Naive thymus-derived CD4-positive, alpha-beta T cell (primary cell): Measurements from ENCODE around the gene PAK6. TPM values are rescaled to one million over a fixed set of nuclear protein-coding genes. Genes with fewer than 3 reads are reported as not detected.

Source experiments
- ATAC-seq: fragments of 150-1000 bp; cut with Tn5 transposase; 2 replicates; pipeline ENCODE4 v1.10.0; 2021; ENCODE audit warnings: mild to moderate bottlenecking, moderate library complexity
- CTCF ChIA-PET: fragments of 350-600 bp; sonication (Branson Sonifier 250); formaldehyde crosslinking; loops from one replicate; lab custom pipeline; 2021; ENCODE audit warnings: antibody characterized with exemption; lab: Charles Lee
- POLR2A ChIA-PET: fragments of 350-600 bp; sonication (Branson Sonifier 250); formaldehyde crosslinking; loops from one replicate; lab custom pipeline; 2021; ENCODE audit warnings: antibody characterized with exemption, inconsistent platforms; lab: Charles Lee
- DNase-seq, 9 donors: peaks; one replicate each; pipeline versions ENCODE4 v3.0.0 to v3.0.0-alpha.2; 2020 to 2022; ENCODE audit warnings: mixed read lengths in 1 of 9
- H3K27ac ChIP-seq: one replicate; pipeline ENCODE4 v1.7.0; 2013; ENCODE audit warnings: mild to moderate bottlenecking, low read depth, low read length, moderate library complexity
- H3K27me3 ChIP-seq, 2 donors: one replicate each; pipeline ENCODE4 v1.7.0; 2013; ENCODE audit warnings: low read length in 2 of 2, mild to moderate bottlenecking in 2 of 2, moderate library complexity in 2 of 2; ENCODE audit not compliant: control insufficient read depth in 2 of 2, insufficient read depth in 2 of 2
- H3K36me3 ChIP-seq, 3 experiments: 1 replicate in 2 of 3; 2 replicates in 1 of 3; pipeline ENCODE4 v1.7.0; 2013; ENCODE audit warnings: low read length in 3 of 3, mild to moderate bottlenecking in 3 of 3, moderate library complexity in 1 of 3; ENCODE audit not compliant: insufficient read depth in 3 of 3, control insufficient read depth in 2 of 3
- H3K4me1 ChIP-seq, 2 donors: one replicate each; pipeline ENCODE4 v1.7.0; 2013; ENCODE audit warnings: low read length in 2 of 2, mild to moderate bottlenecking in 2 of 2, moderate library complexity in 1 of 2; ENCODE audit not compliant: control insufficient read depth in 2 of 2, insufficient read depth in 2 of 2
- H3K4me3 ChIP-seq: 2 replicates; pipeline ENCODE4 v1.7.0; 2013; ENCODE audit warnings: mild to moderate bottlenecking, low read length
- H3K9me3 ChIP-seq, 3 experiments: 1 replicate in 2 of 3; 2 replicates in 1 of 3; pipeline ENCODE4 v1.7.0; 2013; ENCODE audit warnings: low read length in 3 of 3; ENCODE audit not compliant: control insufficient read depth in 2 of 3
- H3K27ac Mint-ChIP-seq, 9 donors: one replicate each; pipeline ENCODE4 v1.8.0; 2020 to 2022; ENCODE audit warnings: mixed read lengths in 9 of 9, mild to moderate bottlenecking in 8 of 9, moderate library complexity in 5 of 9, inconsistent platforms in 2 of 9
- H3K27me3 Mint-ChIP-seq, 5 donors: one replicate each; pipeline ENCODE4 v1.8.0; 2021 to 2022; ENCODE audit warnings: mixed read lengths in 5 of 5, mild to moderate bottlenecking in 1 of 5
- H3K36me3 Mint-ChIP-seq, 5 donors: one replicate each; pipeline ENCODE4 v1.8.0; 2020 to 2022; ENCODE audit warnings: mixed read lengths in 5 of 5, mild to moderate bottlenecking in 3 of 5, inconsistent platforms in 1 of 5
- H3K4me1 Mint-ChIP-seq, 7 donors: one replicate each; pipeline ENCODE4 v1.8.0; 2020 to 2022; ENCODE audit warnings: mixed read lengths in 7 of 7, mild to moderate bottlenecking in 3 of 7, inconsistent platforms in 1 of 7
- H3K4me3 Mint-ChIP-seq, 10 donors: one replicate each; pipeline ENCODE4 v1.8.0; 2020 to 2022; ENCODE audit warnings: mild to moderate bottlenecking in 10 of 10, mixed read lengths in 10 of 10, moderate library complexity in 6 of 10, inconsistent platforms in 2 of 10
- H3K9me3 Mint-ChIP-seq, 11 donors: one replicate each; pipeline ENCODE4 v1.8.0; 2020 to 2022; ENCODE audit warnings: mixed read lengths in 11 of 11, mild to moderate bottlenecking in 4 of 11, inconsistent platforms in 1 of 11, moderate library complexity in 1 of 11
- intact Hi-C, 2 donors: fragments of 100-400 bp; cut with micrococcal nuclease; formaldehyde crosslinking; loops; one replicate each; pipeline ENCODE4 v1.15.1; 2023
- polyA plus RNA-seq, 2 donors: library from polyadenylated mRNA; unstranded; fragments of 300-500 nt; fragmentation: Illumina TruSeq; gene quantifications; one replicate each; pipeline ENCODE4 v1.2.3, GENCODE V29; 2021
- total RNA-seq, 6 experiments: library from RNA in 5 of 6; stranded (reverse) in 5 of 6; gene quantifications; 1 replicate in 5 of 6; 2 replicates in 1 of 6; pipeline ENCODE4 v1.2.3 and lab custom pipeline; 2021 to 2026

The PAK6 gene
- total and polyA plus RNA-seq, 7 experiments from 2014 or later, result 0.58 to 1.9 TPM; not detected in 5

GRCh38 chr15:40263024-40263754, 24.3 kb downstream of the PAK6 start:
- Mint-ChIP-seq H3K4me3 (no peak overlapping the region), H3K27me3 (peaks cover 0 to 15% (median 0%) of the 10 kb centered on the region in 5 donors), H3K4me1 (no peaks in the 10 kb centered on the region), H3K36me3 (no peaks in the 10 kb centered on the region), H3K27ac (no peak overlapping the region), H3K9me3 (peaks cover 0 to 1% (median 0%) of the 10 kb centered on the region in 11 donors)
- Histone ChIP-seq H3K9me3 (no peaks in the 10 kb centered on the region), H3K36me3 (no peaks in the 10 kb centered on the region), H3K27ac (no peak overlapping the region), H3K27me3 (no peaks in the 10 kb centered on the region), H3K4me1 (no peaks in the 10 kb centered on the region), H3K4me3 (no peak overlapping the region)
- ChIA-PET CTCF (no interaction called here), POLR2A (no interaction called here)
- intact Hi-C loops, result no loop called here
- DNase-seq (no peak), ATAC-seq (no peak)

DNA sequence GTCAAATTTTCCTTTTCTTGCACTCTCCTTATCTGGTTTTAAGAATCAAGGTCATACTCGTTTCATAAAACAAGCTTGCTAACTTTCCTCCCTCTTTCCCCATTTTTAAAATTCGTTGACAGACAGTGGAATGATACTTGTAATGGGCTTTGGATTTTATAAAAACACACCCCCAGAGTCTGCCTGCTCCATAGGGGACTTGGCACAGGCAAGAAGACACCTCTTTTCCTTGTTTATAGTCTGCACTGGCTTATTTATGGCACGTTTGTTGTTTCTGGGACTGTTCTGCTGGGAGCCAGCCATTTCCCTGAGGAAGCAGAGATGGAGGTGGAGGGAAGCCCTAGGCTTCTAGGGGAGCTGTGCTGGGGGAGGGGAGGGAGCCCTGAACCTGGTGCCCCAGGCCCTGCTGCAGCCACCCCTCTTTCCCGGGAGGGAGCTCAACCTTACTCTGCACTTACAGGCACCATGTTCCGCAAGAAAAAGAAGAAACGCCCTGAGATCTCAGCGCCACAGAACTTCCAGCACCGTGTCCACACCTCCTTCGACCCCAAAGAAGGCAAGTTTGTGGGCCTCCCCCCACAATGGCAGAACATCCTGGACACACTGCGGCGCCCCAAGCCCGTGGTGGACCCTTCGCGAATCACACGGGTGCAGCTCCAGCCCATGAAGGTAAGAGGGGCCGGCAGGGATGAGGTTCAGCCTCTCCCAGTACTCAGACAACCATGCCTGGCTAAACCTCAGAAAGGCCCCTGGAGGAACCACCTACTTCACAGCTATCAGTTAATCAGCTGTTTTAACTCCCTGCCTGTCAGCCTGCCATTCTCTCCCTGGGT, 25.7 kb downstream of the PAK6 start:
- no peaks in the 10 kb centered on the region for H3K36me3 Mint-ChIP-seq
- Histone ChIP-seq H3K9me3 (no peaks in the 10 kb centered on the region), H3K4me1 (no peaks in the 10 kb centered on the region), H3K27me3 (no peaks in the 10 kb centered on the region), H3K4me3 (no peak overlapping the region), H3K36me3 (no peaks in the 10 kb centered on the region), H3K27ac (no peak overlapping the region)
- ATAC-seq (no peak), DNase-seq (no peak)
- intact Hi-C loops, result no loop called here
- peaks cover 0 to 15% (median 0%) of the 10 kb centered on the region in 5 donors for H3K27me3 Mint-ChIP-seq
- no peaks in the 10 kb centered on the region for H3K4me1 Mint-ChIP-seq
- ChIA-PET POLR2A (no interaction called here), CTCF (interaction anchor here (0.9 to 2.2 kb wide), 2 partner anchors 10 to 73 kb away, joined by 5 to 9 read pairs; no protein-coding TSS in a partner anchor)
- no peak overlapping the region for H3K4me3 Mint-ChIP-seq
- H3K27ac Mint-ChIP-seq, result peak overlapping the region in 1 of 9 donors; percentile 41
- peaks cover 0 to 1% (median 0%) of the 10 kb centered on the region in 11 donors for H3K9me3 Mint-ChIP-seq

- Mint-ChIP-seq H3K4me1 (peaks cover 0 to 2% (median 0%) of the 10 kb centered on the region in 7 donors), H3K27me3 (peaks cover 0 to 15% (median 0%) of the 10 kb centered on the region in 5 donors), H3K36me3 (no peaks in the 10 kb centered on the region), H3K9me3 (peaks cover 0 to 1% (median 0%) of the 10 kb centered on the region in 11 donors), H3K27ac (no peak overlapping the region), H3K4me3 (no peak overlapping the region)
- ChIA-PET CTCF (interaction anchor here (2.2 kb wide), 1 partner anchor 9 kb away, joined by 9 read pairs; no protein-coding TSS in a partner anchor), POLR2A (no interaction called here)
- intact Hi-C loops, result no loop called here
- Histone ChIP-seq H3K9me3 (no peaks in the 10 kb centered on the region), H3K27ac (no peak overlapping the region), H3K36me3 (no peaks in the 10 kb centered on the region), H3K4me3 (no peak overlapping the region), H3K27me3 (no peaks in the 10 kb centered on the region), H3K4me1 (no peaks in the 10 kb centered on the region)
- ATAC-seq (no peak), DNase-seq (no peak)
Observed at GRCh38 chr15:40265355-40265754, 26.5 kb downstream of the PAK6 start.

- no peak overlapping the region for H3K4me3 ChIP-seq
- H3K36me3 ChIP-seq, result no peaks in the 10 kb centered on the region
- H3K4me3 Mint-ChIP-seq, result no peak overlapping the region
- H3K4me1 Mint-ChIP-seq, result peaks cover 0 to 2% (median 0%) of the 10 kb centered on the region in 7 donors
- H3K27me3 Mint-ChIP-seq, result peaks cover 0 to 15% (median 0%) of the 10 kb centered on the region in 5 donors
- H3K27me3 ChIP-seq, result no peaks in the 10 kb centered on the region
- POLR2A ChIA-PET, result no interaction called here
- ATAC-seq, result no peak
- H3K27ac ChIP-seq, result no peak overlapping the region
- no peaks in the 10 kb centered on the region for H3K9me3 ChIP-seq
- CTCF ChIA-PET, result interaction anchor here (0.6 to 2.2 kb wide), 2 partner anchors 8 to 582 kb away, joined by 4 to 9 read pairs; no protein-coding TSS in a partner anchor
- H3K4me1 ChIP-seq, result no peaks in the 10 kb centered on the region
- peaks cover 0 to 1% (median 0%) of the 10 kb centered on the region in 11 donors for H3K9me3 Mint-ChIP-seq
- DNase-seq, result no peak
- intact Hi-C loops, result no loop called here
- H3K27ac Mint-ChIP-seq, result no peak overlapping the region
- H3K36me3 Mint-ChIP-seq, result no peaks in the 10 kb centered on the region
Observed at GRCh38 chr15:40265875-40266274, 27.0 kb downstream of the PAK6 start.

DNA sequence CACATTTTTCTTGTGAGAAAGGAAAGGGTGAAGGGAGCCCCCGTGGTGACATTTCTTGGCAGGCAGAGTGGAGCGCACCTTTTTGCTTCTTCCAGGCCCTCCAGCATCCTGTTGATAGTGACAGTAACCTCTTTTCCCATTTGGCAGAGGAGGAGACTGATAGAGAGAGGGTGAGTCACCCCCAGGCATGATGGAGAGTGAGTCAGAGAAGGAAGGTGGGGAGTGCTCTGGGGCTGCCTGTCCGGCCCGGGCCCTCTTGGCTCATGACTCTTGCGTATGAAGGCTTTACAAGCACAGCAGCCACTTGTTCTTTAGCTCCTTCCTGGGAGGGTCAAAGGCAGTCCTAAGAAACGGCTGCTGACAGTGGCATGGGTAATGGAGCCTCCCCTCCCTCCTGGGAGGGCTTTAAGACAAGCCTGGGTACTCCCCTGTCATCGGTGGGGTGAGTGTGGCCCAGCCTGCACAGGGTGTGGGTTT, 28.0 kb downstream of the PAK6 start:
- no peaks in the 10 kb centered on the region for H3K9me3 ChIP-seq
- ChIA-PET CTCF (no interaction called here), POLR2A (no interaction called here)
- H3K4me1 Mint-ChIP-seq, result peaks cover 0 to 2% (median 0%) of the 10 kb centered on the region in 7 donors
- ATAC-seq, result peak; percentile 55
- no peaks in the 10 kb centered on the region for H3K36me3 ChIP-seq
- H3K27ac ChIP-seq, result no peak overlapping the region
- intact Hi-C loops, result no loop called here
- H3K4me1 ChIP-seq, result no peaks in the 10 kb centered on the region
- no peaks in the 10 kb centered on the region for H3K36me3 Mint-ChIP-seq
- DNase-seq, result no peak
- H3K4me3 ChIP-seq, result no peak overlapping the region
- H3K9me3 Mint-ChIP-seq, result no peaks in the 10 kb centered on the region
- no peak overlapping the region for H3K4me3 Mint-ChIP-seq
- H3K27ac Mint-ChIP-seq, result no peak overlapping the region
- H3K27me3 Mint-ChIP-seq, result peaks cover 0 to 12% (median 0%) of the 10 kb centered on the region in 5 donors
- H3K27me3 ChIP-seq, result no peaks in the 10 kb centered on the region

DNA sequence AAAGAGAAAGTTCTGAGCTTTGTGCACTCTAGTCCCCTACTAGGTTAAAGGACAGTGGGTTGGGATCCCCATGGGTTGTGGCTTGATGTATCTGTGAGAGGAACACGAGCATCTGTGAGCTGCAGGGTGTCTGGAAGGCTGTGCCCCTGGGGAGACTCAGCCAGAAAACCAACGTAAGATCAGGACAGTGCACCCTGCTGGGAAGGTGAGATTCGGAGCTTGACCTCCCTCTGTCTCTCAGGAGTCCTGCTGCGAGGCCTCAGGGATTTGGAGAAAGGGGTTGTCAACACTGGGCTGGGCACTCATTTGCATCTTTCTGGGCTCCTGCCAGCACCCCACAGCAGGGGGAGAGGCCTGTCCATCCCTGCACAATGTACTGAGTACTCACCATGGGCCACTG, 28.8 kb downstream of the PAK6 start:
- ChIA-PET CTCF (interaction anchor here (1.2 kb wide), 1 partner anchor 222 kb away, joined by 4 read pairs; no protein-coding TSS in a partner anchor), POLR2A (no interaction called here)
- Histone ChIP-seq H3K4me3 (no peak overlapping the region), H3K36me3 (no peaks in the 10 kb centered on the region), H3K27ac (no peak overlapping the region), H3K9me3 (no peaks in the 10 kb centered on the region), H3K27me3 (no peaks in the 10 kb centered on the region), H3K4me1 (no peaks in the 10 kb centered on the region)
- Mint-ChIP-seq H3K27ac (peak overlapping the region in 1 of 9 donors; percentile 25), H3K9me3 (no peaks in the 10 kb centered on the region), H3K36me3 (no peaks in the 10 kb centered on the region), H3K4me3 (no peak overlapping the region), H3K27me3 (peaks cover 0 to 9% (median 0%) of the 10 kb centered on the region in 5 donors), H3K4me1 (peaks cover 0 to 2% (median 0%) of the 10 kb centered on the region in 7 donors)
- no peak for ATAC-seq
- intact Hi-C loops, result no loop called here
- DNase-seq, result no peak
